Sigmoid colon (tissue), 7 donors: ENCODE measurements around the gene CCNL2. TPM values are rescaled to one million over a fixed set of nuclear protein-coding genes. Genes with fewer than 3 reads are reported as not detected.
A peak's percentile ranks its signal among the peaks of the same experiment; 100 is the strongest.

Source experiments
- DNase-seq: peaks from one replicate; pipeline ENCODE4 v3.0.0-alpha.2; 2019
- H3K27ac ChIP-seq, 4 donors: fragments of 200-600 bp; sonication (generic); one replicate each; pipeline ENCODE4 v1.5.1; 2016 to 2019; ENCODE audit warnings: mild to moderate bottlenecking in 1 of 4
- H3K27me3 ChIP-seq, 3 donors: fragments of 200-600 bp; sonication (generic); one replicate each; pipeline ENCODE4 v1.5.1; 2019; ENCODE audit warnings: mild to moderate bottlenecking in 1 of 3
- H3K36me3 ChIP-seq, 4 donors: fragments of 200-600 bp; sonication (generic); one replicate each; pipeline ENCODE4 v1.5.1; 2016 to 2019
- H3K4me1 ChIP-seq, 4 donors: fragments of 200-600 bp; sonication (generic); one replicate each; pipeline ENCODE4 v1.5.1; 2017 to 2019
- H3K4me3 ChIP-seq, 4 donors: fragments of 200-600 bp; sonication (generic); one replicate each; pipeline ENCODE4 v1.5.1; 2017 to 2019; ENCODE audit warnings: mild to moderate bottlenecking in 2 of 4, moderate library complexity in 1 of 4
- H3K9me3 ChIP-seq, 4 donors: fragments of 200-600 bp in 3 of 4; sonication (generic) in 3 of 4; one replicate each; pipeline versions ENCODE4 v1.5.1 to v1.6.1; 2013 to 2019
- CTCF ChIP-seq, 4 experiments: fragments of 450-650 bp in 3 of 4; fragments of 200-600 bp in 1 of 4; IDR thresholded peaks; one replicate each; pipeline ENCODE4 v1.5.1; 2016 to 2019; ENCODE audit warnings: antibody characterized with exemption in 4 of 4, mild to moderate bottlenecking in 3 of 4, moderate library complexity in 2 of 4
- EP300 ChIP-seq, 4 donors: sonication (generic); formaldehyde crosslinking; IDR thresholded peaks; one replicate each; pipeline ENCODE4 v1.6.1; 2017; ENCODE audit warnings: antibody characterized with exemption in 4 of 4
- POLR2A ChIP-seq, 2 donors: fragments of 450-650 bp; IDR thresholded peaks; one replicate each; pipeline ENCODE4 v1.6.1; 2016; ENCODE audit warnings: antibody characterized with exemption in 2 of 2, mild to moderate bottlenecking in 2 of 2, moderate library complexity in 2 of 2
- POLR2AphosphoS5 ChIP-seq, 4 donors: sonication (generic); formaldehyde crosslinking; IDR thresholded peaks; one replicate each; pipeline ENCODE4 v1.6.1; 2017; ENCODE audit warnings: antibody characterized with exemption in 4 of 4
- WGBS, 2 donors: extraction: QIAGEN DNeasy Blood & Tissue Kit; methylation state at CpG; one replicate each; pipeline ENCODE4 v1.1.7; 2013; 5-methylcytosine and 5-hydroxymethylcytosine counted together
- intact Hi-C: fragments of 100-400 bp; cut with DNase I; formaldehyde crosslinking; loops from one replicate; pipeline ENCODE4 v1.15.1; 2023
- polyA plus RNA-seq, 3 donors: library from polyadenylated mRNA; stranded (reverse); fragments of 200-250 nt; gene quantifications; one replicate each; pipeline ENCODE4 v1.2.3, GENCODE V29; 2013
- total RNA-seq, 4 donors: library from RNA; depleted of rRNA; stranded (reverse); fragments of >200 nt; gene quantifications; one replicate each; pipeline ENCODE4 v1.1.0, GENCODE V29; 2016
- donor health status: healthy with polysubstance abuse.
- donor health status: Bipolar disorder and iron deficiency.
- donor health status: healthy.

CCNL2 gene
- total and polyA plus RNA-seq, 7 donors: 15.0 to 375 (median 139) TPM

GRCh38 chr1:1397839-1398523 is 1.2 kb downstream of the CCNL2 start:
- Histone ChIP-seq H3K36me3 (peaks cover 11 to 77% (median 49%) of the 10 kb centered on the region in 4 donors), H3K9me3 (no peaks in the 10 kb centered on the region), H3K27me3 (no peaks in the 10 kb centered on the region), H3K27ac (peak overlapping the region in 3 of 4 donors; percentile 81 to 91 (median 90)), H3K4me3 (peak overlapping the region; percentile 72 to 94 (median 86)), H3K4me1 (peaks cover 0 to 53% (median 27%) of the 10 kb centered on the region in 4 donors)
- DNase-seq: no peak
- WGBS, 2 donors: 46 to 62% methylated on average over 19 of the region's 19 CpGs
- intact Hi-C loops: no loop called here
- no peak for TF ChIP-seq POLR2AphosphoS5 (IDR thresholded peaks at IDR 0.05)
- no peak for TF ChIP-seq POLR2A (IDR thresholded peaks at IDR 0.05)
- TF ChIP-seq CTCF (IDR thresholded peaks at IDR 0.05): no peak
- TF ChIP-seq EP300 (IDR thresholded peaks at IDR 0.05): no peak

- DNase-seq: no peak
- peaks cover 0 to 43% (median 21%) of the 10 kb centered on the region in 4 donors for H3K4me1 ChIP-seq
- H3K27ac ChIP-seq: peak overlapping the region in 1 of 4 donors; percentile 22
- TF ChIP-seq CTCF (IDR thresholded peaks at IDR 0.05) (no peak), POLR2AphosphoS5 (IDR thresholded peaks at IDR 0.05) (no peak), EP300 (IDR thresholded peaks at IDR 0.05) (no peak), POLR2A (IDR thresholded peaks at IDR 0.05) (no peak)
- intact Hi-C loops: no loop called here
- no peak overlapping the region for H3K4me3 ChIP-seq
- H3K9me3 ChIP-seq: no peaks in the 10 kb centered on the region
- WGBS, 2 donors: 93 to 94% methylated on average over 11 of the region's 11 CpGs
- peaks cover 31 to 79% (median 57%) of the 10 kb centered on the region in 4 donors for H3K36me3 ChIP-seq
- no peaks in the 10 kb centered on the region for H3K27me3 ChIP-seq
These were observed 4.0 kb downstream of the CCNL2 start for GRCh38 chr1:1395166-1395565.

GRCh38 chr1:1394116-1394515 is 5.0 kb downstream of the CCNL2 start:
- TF ChIP-seq POLR2AphosphoS5 (IDR thresholded peaks at IDR 0.05) (no peak), POLR2A (IDR thresholded peaks at IDR 0.05) (no peak), EP300 (IDR thresholded peaks at IDR 0.05) (no peak), CTCF (IDR thresholded peaks at IDR 0.05) (no peak)
- no peak overlapping the region for H3K27ac ChIP-seq
- intact Hi-C loops: no loop called here
- DNase-seq: no peak
- no peaks in the 10 kb centered on the region for H3K9me3 ChIP-seq
- H3K4me1 ChIP-seq: peaks cover 0 to 36% (median 17%) of the 10 kb centered on the region in 4 donors
- no peaks in the 10 kb centered on the region for H3K27me3 ChIP-seq
- H3K36me3 ChIP-seq: peaks cover 41 to 89% (median 67%) of the 10 kb centered on the region in 4 donors
- 96 to 97% methylated on average over 7 of the region's 7 CpGs for WGBS, 2 donors
- no peak overlapping the region for H3K4me3 ChIP-seq

- Histone ChIP-seq H3K27me3 (no peaks in the 10 kb centered on the region), H3K9me3 (no peaks in the 10 kb centered on the region), H3K36me3 (peaks cover 48 to 96% (median 73%) of the 10 kb centered on the region in 4 donors), H3K4me3 (no peak overlapping the region), H3K4me1 (peaks cover 0 to 32% (median 16%) of the 10 kb centered on the region in 4 donors), H3K27ac (no peak overlapping the region)
- DNase-seq: no peak
- intact Hi-C loops: no loop called here
- TF ChIP-seq POLR2AphosphoS5 (IDR thresholded peaks at IDR 0.05): no peak
- TF ChIP-seq EP300 (IDR thresholded peaks at IDR 0.05): no peak
- no peak for TF ChIP-seq CTCF (IDR thresholded peaks at IDR 0.05)
- no peak for TF ChIP-seq POLR2A (IDR thresholded peaks at IDR 0.05)
- 91 to 94% methylated on average over 11 of the region's 11 CpGs for whole genome bisulfite sequencing, 2 donors
These were observed 5.7 kb downstream of the CCNL2 start for GRCh38 chr1:1393428-1393827.
